Loucy (cell line): ENCODE results near the gene HDLBP.

Source experiments
- H2AFZ ChIP-seq: fragments of 200-600 bp; sonication (generic); 2 replicates; pipeline ENCODE4 v1.6.0; 2016; ENCODE audit warnings: antibody characterized with exemption, mild to moderate bottlenecking, low read length, moderate library complexity
- H3F3A ChIP-seq: fragments of 200-600 bp; 2 replicates; pipeline ENCODE4 v1.6.0; 2016; ENCODE audit warnings: antibody characterized with exemption, low read depth, mild to moderate bottlenecking
- H3K27me3 ChIP-seq: fragments of 200-600 bp; sonication (generic); 2 replicates; pipeline ENCODE4 v1.6.1; 2014; ENCODE audit warnings: low read length, mild to moderate bottlenecking; ENCODE audit not compliant: insufficient read depth, poor library complexity, severe bottlenecking
- H3K36me3 ChIP-seq: fragments of 200-600 bp; sonication (generic); 2 replicates; pipeline ENCODE4 v1.6.1; 2016; ENCODE audit warnings: low read length; ENCODE audit not compliant: insufficient read depth
- H3K4me1 ChIP-seq: fragments of 200-600 bp; sonication (generic); 2 replicates; pipeline ENCODE4 v1.5.1; 2014; ENCODE audit warnings: low read length, mild to moderate bottlenecking; ENCODE audit not compliant: insufficient read depth, poor library complexity, severe bottlenecking
- H3K4me2 ChIP-seq: fragments of 200-600 bp; sonication (generic); 2 replicates; pipeline ENCODE4 v1.6.0; 2014; ENCODE audit warnings: antibody characterized with exemption, low read length, low read depth, mild to moderate bottlenecking; ENCODE audit not compliant: poor library complexity, severe bottlenecking
- H3K4me3 ChIP-seq: fragments of 200-600 bp; sonication (generic); 2 replicates; pipeline ENCODE4 v1.5.1; 2014; ENCODE audit warnings: low read length, mild to moderate bottlenecking, mixed read lengths; ENCODE audit not compliant: poor library complexity, severe bottlenecking
- H3K79me2 ChIP-seq: fragments of 200-600 bp; sonication (generic); 2 replicates; pipeline ENCODE4 v1.6.1; 2014; ENCODE audit warnings: low read length; ENCODE audit not compliant: insufficient read depth
- H3K9ac ChIP-seq: fragments of 200-600 bp; sonication (generic); 2 replicates; pipeline ENCODE4 v1.6.0; 2014; ENCODE audit warnings: mild to moderate bottlenecking, low read depth, low read length, moderate library complexity; ENCODE audit not compliant: poor library complexity, severe bottlenecking
- H3K9me2 ChIP-seq: fragments of 200-600 bp; sonication (generic); replicated peaks from 2 replicates; pipeline ENCODE4 v1.6.1; 2016; ENCODE audit warnings: low read depth, low read length, mixed read lengths
- H3K9me3 ChIP-seq: fragments of 200-600 bp; sonication (generic); 2 replicates; pipeline ENCODE4 v1.6.1; 2014; ENCODE audit warnings: mild to moderate bottlenecking, antibody characterized with exemption, low read length, low read depth; ENCODE audit not compliant: insufficient read depth
- H4K20me1 ChIP-seq: fragments of 200-600 bp; sonication (generic); 2 replicates; pipeline ENCODE4 v1.6.0; 2014; ENCODE audit warnings: antibody characterized with exemption, low read length, mild to moderate bottlenecking; ENCODE audit not compliant: insufficient read depth, poor library complexity, severe bottlenecking
- EZH2phosphoT487 ChIP-seq: fragments of 200-600 bp; IDR thresholded peaks from 2 replicates; pipeline ENCODE4 v1.6.1; 2018; ENCODE audit warnings: antibody characterized with exemption, mild to moderate bottlenecking, moderate library complexity, borderline replicate concordance
- TF ChIP-seq, protein P1 (sequence below): fragments of 200-600 bp; sonication (generic); conservative IDR thresholded peaks from 2 replicates; pipeline ENCODE4 v1.5.1; 2014; ENCODE audit warnings: mild to moderate bottlenecking, antibody characterized with exemption, low read length

The HDLBP gene

DNA sequence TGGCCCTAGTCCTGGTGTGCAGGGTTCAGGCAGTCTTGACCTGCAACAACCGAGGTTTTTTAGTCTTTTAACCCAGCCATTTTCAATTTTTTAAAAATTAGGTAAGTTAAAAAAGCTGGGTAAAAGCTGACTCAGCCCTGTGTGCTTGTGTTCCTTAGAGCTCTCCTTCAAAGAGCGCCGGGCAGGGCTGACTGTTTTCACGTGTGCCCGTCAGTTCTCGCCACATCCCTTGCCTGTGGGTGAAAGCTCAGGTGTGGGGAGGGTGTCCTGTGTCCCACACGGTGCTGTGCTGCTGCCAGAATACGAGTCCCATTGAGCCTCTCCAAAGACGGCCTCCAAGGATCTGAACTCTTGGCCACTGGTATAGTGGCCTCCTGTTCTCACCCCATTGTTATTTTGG is 132.3 kb downstream of the HDLBP start:
- TF ChIP-seq, protein P1, sequence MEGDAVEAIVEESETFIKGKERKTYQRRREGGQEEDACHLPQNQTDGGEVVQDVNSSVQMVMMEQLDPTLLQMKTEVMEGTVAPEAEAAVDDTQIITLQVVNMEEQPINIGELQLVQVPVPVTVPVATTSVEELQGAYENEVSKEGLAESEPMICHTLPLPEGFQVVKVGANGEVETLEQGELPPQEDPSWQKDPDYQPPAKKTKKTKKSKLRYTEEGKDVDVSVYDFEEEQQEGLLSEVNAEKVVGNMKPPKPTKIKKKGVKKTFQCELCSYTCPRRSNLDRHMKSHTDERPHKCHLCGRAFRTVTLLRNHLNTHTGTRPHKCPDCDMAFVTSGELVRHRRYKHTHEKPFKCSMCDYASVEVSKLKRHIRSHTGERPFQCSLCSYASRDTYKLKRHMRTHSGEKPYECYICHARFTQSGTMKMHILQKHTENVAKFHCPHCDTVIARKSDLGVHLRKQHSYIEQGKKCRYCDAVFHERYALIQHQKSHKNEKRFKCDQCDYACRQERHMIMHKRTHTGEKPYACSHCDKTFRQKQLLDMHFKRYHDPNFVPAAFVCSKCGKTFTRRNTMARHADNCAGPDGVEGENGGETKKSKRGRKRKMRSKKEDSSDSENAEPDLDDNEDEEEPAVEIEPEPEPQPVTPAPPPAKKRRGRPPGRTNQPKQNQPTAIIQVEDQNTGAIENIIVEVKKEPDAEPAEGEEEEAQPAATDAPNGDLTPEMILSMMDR, result no peak
- no peak for TF ChIP-seq EZH2phosphoT487
- Histone ChIP-seq H3K9ac (no peak overlapping the region), H2AFZ (no peak overlapping the region), H3K36me3 (peaks cover 26% of the 10 kb centered on the region; the same call in 1 of the 2 replicates), H3K27me3 (no peaks in the 10 kb centered on the region), H3K9me3 (no peaks in the 10 kb centered on the region), H3F3A (no peaks in the 10 kb centered on the region), H4K20me1 (no peaks in the 10 kb centered on the region), H3K4me2 (no peak overlapping the region), H3K4me3 (no peak overlapping the region), H3K79me2 (no peaks in the 10 kb centered on the region), H3K4me1 (no peaks in the 10 kb centered on the region), H3K9me2 (no peaks in the 10 kb centered on the region)

DNA sequence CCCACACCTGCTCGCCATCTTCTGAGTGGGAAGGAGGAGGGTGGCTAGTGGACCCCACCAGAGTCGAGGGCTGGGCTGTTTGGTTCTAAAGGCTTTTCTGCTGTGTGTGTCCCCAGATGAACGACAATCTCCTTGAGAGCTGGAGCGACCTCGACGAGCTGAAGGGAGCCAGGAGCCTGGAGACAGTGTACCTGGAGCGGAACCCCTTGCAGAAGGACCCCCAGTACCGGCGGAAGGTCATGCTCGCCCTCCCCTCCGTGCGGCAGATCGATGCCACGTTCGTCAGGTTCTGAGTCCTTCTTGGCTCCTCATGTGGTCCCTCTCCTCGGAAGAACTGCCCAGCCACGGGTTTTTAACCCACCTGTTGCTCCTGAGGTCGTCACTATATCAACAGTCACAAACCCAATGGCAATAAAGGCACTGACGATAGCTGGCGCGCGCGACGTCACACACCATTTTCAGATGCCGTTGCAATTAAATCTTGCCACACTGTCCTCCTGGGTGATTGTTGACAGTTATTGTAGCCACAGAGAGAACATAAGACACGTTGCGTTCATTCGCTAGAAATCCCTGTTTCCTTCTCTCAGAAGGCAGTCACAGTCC is 132.8 kb downstream of the HDLBP start:
- Histone ChIP-seq H3K9ac (no peak overlapping the region), H3K27me3 (no peaks in the 10 kb centered on the region)

DNA sequence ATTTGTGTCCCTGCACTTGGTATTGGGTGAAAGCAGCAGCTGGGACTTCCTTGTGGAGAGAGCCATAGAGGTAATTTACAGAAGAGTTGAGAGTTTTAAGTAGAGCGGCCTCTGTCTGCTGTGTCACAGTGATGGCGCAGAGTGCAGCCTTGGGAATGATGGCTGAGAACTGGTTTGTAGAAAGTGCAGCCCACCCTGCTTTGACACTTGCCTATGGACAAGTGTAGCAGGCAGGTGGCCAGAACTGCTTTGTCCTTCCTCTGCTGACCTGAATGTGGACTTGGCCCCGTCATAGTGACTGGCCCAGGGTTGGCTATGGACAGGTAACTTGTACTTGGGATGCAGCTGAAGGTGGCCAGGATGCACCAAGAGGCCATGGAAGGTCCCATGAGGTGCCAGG is 133.3 kb downstream of the HDLBP start:
- Histone ChIP-seq H3K79me2 (no peaks in the 10 kb centered on the region), H3K36me3 (peaks cover 26% of the 10 kb centered on the region; the same call in 1 of the 2 replicates)
- TF ChIP-seq, protein P1, result no peak
- no peak for TF ChIP-seq EZH2phosphoT487

More for the DNA sequence above, 132.8 kb downstream of the HDLBP start:
- no peaks in the 10 kb centered on the region for H3K79me2 ChIP-seq
- no peaks in the 10 kb centered on the region for H3K4me1 ChIP-seq
- H2AFZ ChIP-seq, result no peak overlapping the region
- no peaks in the 10 kb centered on the region for H4K20me1 ChIP-seq
- H3K4me3 ChIP-seq, result no peak overlapping the region
- peaks cover 26% of the 10 kb centered on the region; the same call in 1 of the 2 replicates for H3K36me3 ChIP-seq
- no peaks in the 10 kb centered on the region for H3F3A ChIP-seq
- no peak overlapping the region for H3K4me2 ChIP-seq
- TF ChIP-seq, protein P1, result no peak
- TF ChIP-seq EZH2phosphoT487, result no peak
- no peaks in the 10 kb centered on the region for H3K9me2 ChIP-seq
- no peaks in the 10 kb centered on the region for H3K9me3 ChIP-seq

More for the DNA sequence above, 133.3 kb downstream of the HDLBP start:
- H3K4me1 ChIP-seq, result no peaks in the 10 kb centered on the region
- H3K9ac ChIP-seq, result no peak overlapping the region
- H3F3A ChIP-seq, result no peaks in the 10 kb centered on the region
- H3K9me3 ChIP-seq, result no peaks in the 10 kb centered on the region
- no peaks in the 10 kb centered on the region for H4K20me1 ChIP-seq
- H2AFZ ChIP-seq, result no peak overlapping the region
- no peaks in the 10 kb centered on the region for H3K9me2 ChIP-seq
- H3K4me2 ChIP-seq, result no peak overlapping the region
- H3K27me3 ChIP-seq, result no peaks in the 10 kb centered on the region
- H3K4me3 ChIP-seq, result no peak overlapping the region
